ENCODE data around the gene PIP5K1B.
"Not testable (repeated sequence)": the region's sequence is repeated elsewhere in the genome, so short reads cannot be mapped to it uniquely, and the experiment has no call there.

Gene PIP5K1B

DNA sequence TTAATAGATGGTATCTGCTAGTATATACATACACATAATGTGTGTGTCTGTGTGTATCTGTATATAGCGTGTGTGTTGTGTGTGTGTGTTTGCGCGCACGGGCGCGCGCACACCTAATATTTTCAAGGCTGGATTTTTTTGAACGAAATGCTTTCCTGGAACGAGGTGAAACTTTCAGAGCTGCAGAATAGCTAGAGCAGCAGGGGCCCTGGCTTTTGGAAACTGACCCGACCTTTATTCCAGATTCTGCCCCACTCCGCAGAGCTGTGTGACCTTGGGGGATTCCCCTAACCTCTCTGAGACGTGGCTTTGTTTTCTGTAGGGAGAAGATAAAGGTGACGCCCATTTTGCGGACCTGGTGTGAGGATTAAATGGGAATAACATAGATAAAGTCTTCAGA is 331.3 kb downstream of the PIP5K1B start:
- DNase-seq, result no peak

- DNase-seq, result no peak
Measured at GRCh38 chr9:69036799-69037198, 331.8 kb downstream of the PIP5K1B start.

GRCh38 chr9:69040646-69041045 is 335.6 kb downstream of the PIP5K1B start:
- no peak for DNase-seq

GRCh38 chr9:69044240-69045219 is 339.5 kb downstream of the PIP5K1B start:
- DNase-seq, result peak; percentile 11

DNA sequence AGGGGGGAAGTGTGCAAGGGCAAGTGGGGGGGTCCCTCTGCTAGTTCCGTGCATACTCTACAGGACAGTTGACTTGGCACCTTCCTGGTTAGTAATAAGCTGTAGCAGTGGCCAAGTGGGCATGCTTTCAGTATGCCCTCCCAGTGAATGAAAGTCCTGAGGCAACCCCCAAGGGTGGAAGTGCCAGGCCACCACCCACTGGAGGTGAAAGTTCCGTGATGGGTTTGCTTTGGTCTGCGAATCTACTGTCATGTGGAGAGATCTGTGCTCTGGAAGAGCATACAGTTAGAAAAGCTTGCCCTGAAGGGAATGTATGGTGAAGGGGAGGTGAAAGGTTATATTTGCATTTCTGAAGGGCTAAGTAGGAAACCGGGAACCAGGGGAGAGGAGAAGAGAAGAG is 340.8 kb downstream of the PIP5K1B start:
- no peak for DNase-seq

GRCh38 chr9:69046723-69047122 is 341.7 kb downstream of the PIP5K1B start:
- DNase-seq, result no peak

DNA sequence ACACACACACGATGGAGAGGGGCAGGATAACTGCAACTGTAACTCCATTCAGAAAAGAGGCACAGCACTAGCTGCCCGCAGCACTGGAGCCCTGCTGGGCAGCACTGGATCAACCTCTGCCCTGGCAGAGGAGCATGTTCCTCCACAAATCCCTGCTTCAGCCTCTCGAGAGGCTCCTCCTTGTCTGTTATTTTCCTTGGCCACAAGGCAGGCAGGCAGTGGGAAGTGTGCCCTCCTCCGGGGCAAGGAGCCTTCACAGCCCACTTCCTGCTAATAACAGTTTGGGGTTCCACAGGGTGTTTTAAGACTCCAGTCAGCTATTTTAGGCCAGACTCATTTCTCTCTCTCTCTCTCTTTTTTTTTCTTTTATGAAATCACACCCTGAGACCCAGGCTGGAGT is 342.3 kb downstream of the PIP5K1B start:
- no peak for DNase-seq

DNA sequence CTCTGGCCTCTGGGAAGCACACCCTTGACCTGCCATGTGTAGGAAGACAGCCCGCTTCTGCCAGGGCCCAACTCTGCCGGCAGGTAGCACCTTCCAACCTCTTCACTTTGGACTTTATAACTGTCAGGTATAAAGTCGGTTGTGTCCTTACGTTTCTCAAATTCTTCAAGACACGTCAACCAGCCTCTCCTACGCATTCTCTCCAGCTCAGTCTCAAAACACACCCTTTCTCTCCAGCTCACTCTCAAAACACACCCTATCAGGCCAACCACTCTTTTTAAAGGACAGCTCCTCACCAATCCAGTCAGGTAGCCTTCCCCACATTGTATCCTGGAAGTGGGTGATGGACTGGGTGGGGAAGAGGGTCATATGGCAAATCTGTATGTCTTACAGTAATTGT is 344.1 kb downstream of the PIP5K1B start:
- DNase-seq, result no peak

DNA sequence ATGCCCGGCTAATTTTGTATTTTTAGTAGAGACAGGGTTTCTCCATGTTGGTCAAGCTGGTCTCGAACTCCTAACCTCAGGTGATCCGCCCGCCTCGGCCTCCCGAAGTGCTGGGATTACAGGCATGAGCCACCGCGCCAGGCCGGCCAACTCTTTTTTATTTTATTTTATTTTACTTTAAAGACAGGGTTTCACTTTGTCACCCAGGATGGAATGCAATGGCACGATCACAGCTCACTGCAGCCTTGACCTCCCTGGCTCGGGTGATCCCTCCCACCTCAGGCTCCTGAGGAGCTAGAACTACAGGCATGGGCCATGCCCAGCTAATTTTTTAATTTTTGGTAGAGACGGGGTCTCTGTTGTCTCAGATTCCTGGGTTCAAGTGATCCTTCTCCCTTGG is 345.9 kb downstream of the PIP5K1B start:
- not testable (repeated sequence) for DNase-seq

DNA sequence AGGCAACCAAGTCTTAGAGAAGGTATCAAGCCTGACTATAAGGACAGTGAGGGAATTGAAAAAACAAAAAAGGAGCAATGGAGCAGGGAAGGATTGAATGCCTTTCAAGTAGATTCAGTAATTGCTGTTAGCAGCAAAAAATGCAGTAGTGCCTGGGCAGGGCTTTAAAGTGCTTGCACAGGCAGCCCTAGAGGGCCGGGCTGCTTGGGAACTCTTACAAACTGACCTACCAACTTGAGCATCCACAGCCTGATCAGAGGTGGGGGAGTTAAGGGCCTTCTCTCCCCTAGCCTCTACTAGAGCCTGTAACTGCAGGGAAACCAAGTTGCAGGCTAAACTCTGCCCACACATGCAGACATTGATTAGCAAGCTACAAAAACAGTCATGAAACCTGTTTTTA is 349.9 kb downstream of the PIP5K1B start:
- DNase-seq, result no peak

GRCh38 chr9:69056191-69056815 is 351.3 kb downstream of the PIP5K1B start:
- no peak for DNase-seq

DNA sequence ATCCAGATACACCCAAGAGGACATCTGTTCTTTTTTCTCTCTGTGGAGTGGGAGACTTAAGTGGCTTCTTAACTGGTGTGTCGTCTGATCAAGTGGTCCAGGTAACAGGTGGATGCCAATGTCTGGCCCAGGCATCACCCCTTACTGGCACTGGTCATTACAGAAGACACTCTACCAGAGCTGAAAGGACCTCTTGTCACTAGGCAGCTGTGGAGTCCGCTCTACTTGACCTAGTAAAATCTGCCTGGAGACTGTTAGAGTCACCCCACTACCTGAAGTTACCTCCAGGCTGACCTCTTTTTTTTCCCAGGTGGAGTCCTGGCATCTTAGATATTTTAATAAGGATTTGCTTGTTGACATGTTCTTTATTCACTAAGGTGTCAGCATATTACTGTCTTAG is 353.1 kb downstream of the PIP5K1B start:
- DNase-seq, result no peak

Data from fibroblast of skin of scalp (primary cell).